SK-N-SH (cell line): ENCODE results near the gene CCDC138. TPM values are rescaled to one million over a fixed set of nuclear protein-coding genes. Genes with fewer than 3 reads are reported as not detected.

ENCODE experiments used
- CTCF ChIA-PET: fragments of 300-600, 350-600 bp; formaldehyde crosslinking; extraction: SDS; loops from one replicate; lab custom pipeline; 2021; lab: Yijun Ruan, JAX
- POLR2A ChIA-PET: fragments of 350-600 bp; sonication (Branson Sonifier 250); formaldehyde crosslinking; extraction: SDS; loops from one replicate; lab custom pipeline; 2020; ENCODE audit warnings: antibody characterized with exemption, inconsistent platforms; lab: Yijun Ruan, JAX
- DNase-seq: peaks from one replicate; pipeline ENCODE4 v3.0.0; 2012
- H2AFZ ChIP-seq: fragments of 200-600 bp; sonication (generic); 2 replicates; pipeline ENCODE4 v1.8.1; 2016; ENCODE audit warnings: antibody characterized with exemption, mild to moderate bottlenecking, low read depth
- H3F3A ChIP-seq: fragments of 200-600 bp; sonication (generic); replicated peaks from 2 replicates; pipeline ENCODE3; 2016; ENCODE audit warnings: antibody characterized with exemption, mild to moderate bottlenecking; ENCODE audit not compliant: insufficient read depth
- H3K27ac ChIP-seq, 2 experiments: fragments of 200-500 bp in 1 of 2; fragments of 200-600 bp in 1 of 2; sonication (Bioruptor generic) in 1 of 2; sonication (generic), shearing (Covaris generic) in 1 of 2; 2 replicates each; pipeline versions ENCODE4 v1.5.1 to v1.6.1; 2014 to 2016; ENCODE audit warnings: low read depth in 2 of 2, inconsistent platforms in 1 of 2, low read length in 1 of 2, mild to moderate bottlenecking in 1 of 2, mixed read lengths in 1 of 2
- H3K27me3 ChIP-seq: fragments of 200-600 bp; sonication (generic), shearing (Covaris generic); 2 replicates; pipeline ENCODE4 v1.6.1; 2016; ENCODE audit warnings: mixed run types; ENCODE audit not compliant: insufficient read depth
- H3K36me3 ChIP-seq, 2 experiments: fragments of 200-500 bp in 1 of 2; fragments of 200-600 bp in 1 of 2; sonication (Bioruptor generic) in 1 of 2; sonication (generic) in 1 of 2; replicated peaks in 1 of 2; 2 replicates each; pipeline versions ENCODE3 to v1.5.1; 2014 to 2016; ENCODE audit warnings: low read length in 1 of 2, mild to moderate bottlenecking in 1 of 2; ENCODE audit not compliant: insufficient read depth in 2 of 2, control insufficient read depth in 1 of 2
- H3K4me1 ChIP-seq, 2 experiments: fragments of 200-500 bp in 1 of 2; fragments of 200-600 bp in 1 of 2; sonication (Bioruptor generic) in 1 of 2; sonication (generic), shearing (Covaris generic) in 1 of 2; 2 replicates each; pipeline versions ENCODE4 v1.5.1 to v1.6.1; 2014 to 2016; ENCODE audit warnings: low read depth in 1 of 2, low read length in 1 of 2, mixed run types in 1 of 2; ENCODE audit not compliant: insufficient read depth in 2 of 2, control insufficient read depth in 1 of 2
- H3K4me2 ChIP-seq: fragments of 200-600 bp; sonication (generic), shearing (Covaris generic); 2 replicates; pipeline ENCODE4 v1.6.1; 2017; ENCODE audit warnings: mixed run types
- H3K4me3 ChIP-seq, 2 experiments: fragments of 200-500 bp in 1 of 2; fragments of 200-600 bp in 1 of 2; sonication (Bioruptor generic) in 1 of 2; sonication (generic), shearing (Covaris generic) in 1 of 2; 2 replicates each; pipeline versions ENCODE4 v1.5.1 to v1.8.1; 2014 to 2016; ENCODE audit warnings: low read depth in 2 of 2, inconsistent platforms in 1 of 2, low read length in 1 of 2, mild to moderate bottlenecking in 1 of 2, mixed read lengths in 1 of 2, moderate library complexity in 1 of 2
- H3K79me2 ChIP-seq: fragments of 200-600 bp; sonication (generic); 2 replicates; pipeline ENCODE4 v1.8.1; 2017; ENCODE audit warnings: mild to moderate bottlenecking; ENCODE audit not compliant: insufficient read depth
- H3K9ac ChIP-seq: fragments of 200-600 bp; sonication (generic); 2 replicates; pipeline ENCODE4 v1.6.1; 2017; ENCODE audit warnings: mixed run types
- H3K9me2 ChIP-seq: fragments of 200-600 bp; sonication (generic); 2 replicates; pipeline ENCODE4 v1.6.1; 2017; ENCODE audit warnings: mixed run types
- H3K9me3 ChIP-seq: fragments of 200-600 bp; sonication (generic); 2 replicates; pipeline ENCODE4 v1.6.1; 2017; ENCODE audit warnings: mixed run types, mild to moderate bottlenecking, moderate library complexity
- H4K20me1 ChIP-seq: fragments of 200-600 bp; sonication (generic); 2 replicates; pipeline ENCODE4 v1.6.1; 2017; ENCODE audit warnings: mild to moderate bottlenecking, mixed run types; ENCODE audit not compliant: insufficient read depth
- CTCF ChIP-seq: fragments of 200-600 bp; sonication (generic); IDR thresholded peaks from 2 replicates; pipeline ENCODE4 v1.6.1; 2017; ENCODE audit warnings: antibody characterized with exemption, mild to moderate bottlenecking, moderate library complexity
- ELF1 ChIP-seq: IDR thresholded peaks from 2 replicates; pipeline ENCODE4 v1.4.0; 2012
- FOXJ3 ChIP-seq: sonication (generic); formaldehyde crosslinking; IDR thresholded peaks from 2 replicates; pipeline ENCODE4 v1.5.1; 2020; ENCODE audit warnings: mild to moderate bottlenecking, missing genetic modification reagents
- NFIC ChIP-seq: IDR thresholded peaks from 2 replicates; pipeline ENCODE4 v1.4.0; 2012; ENCODE audit warnings: borderline replicate concordance
- POLR2AphosphoS5 ChIP-seq: IDR thresholded peaks from 2 replicates; pipeline ENCODE4 v1.6.1; 2012; ENCODE audit warnings: low read depth, low read length
- RFX5 ChIP-seq: IDR thresholded peaks from 2 replicates; pipeline ENCODE4 v1.6.1; 2012; ENCODE audit warnings: mild to moderate bottlenecking, improper control_type of control experiment, low read length
- RXRA ChIP-seq: IDR thresholded peaks from 2 replicates; pipeline ENCODE4 v1.4.0; 2012; ENCODE audit warnings: low read depth, mild to moderate bottlenecking, borderline replicate concordance
- SIN3A ChIP-seq: IDR thresholded peaks from 2 replicates; pipeline ENCODE4 v1.6.1; 2012; ENCODE audit warnings: low read depth, mild to moderate bottlenecking, low read length, moderate library complexity, borderline replicate concordance
- SMC3 ChIP-seq: IDR thresholded peaks from 2 replicates; pipeline ENCODE4 v1.6.1; 2012; ENCODE audit warnings: low read depth, low read length, improper control_type of control experiment
- TAF1 ChIP-seq: IDR thresholded peaks from 2 replicates; pipeline ENCODE4 v1.6.1; 2012; ENCODE audit warnings: low read depth, mild to moderate bottlenecking, low read length, moderate library complexity, borderline replicate concordance
- ZBTB33 ChIP-seq: IDR thresholded peaks from 2 replicates; pipeline ENCODE4 v1.4.0; 2012; ENCODE audit warnings: low read depth, borderline replicate concordance
- WGBS: methylation state at CpG from one replicate; pipeline ENCODE4 v1.1.6; 2017; ENCODE audit warnings: low lambda C conversion rate; 5-methylcytosine and 5-hydroxymethylcytosine counted together
- polyA plus RNA-seq, 3 experiments: library from polyadenylated mRNA; depleted of rRNA; stranded (reverse); fragments of >200 nt; gene quantifications; 2 replicates each; pipeline ENCODE4 v1.2.3, GENCODE V29; 2012
- TF ChIP-seq, protein P1 (sequence below): IDR thresholded peaks from 2 replicates; pipeline ENCODE4 v1.6.1; 2012; ENCODE audit warnings: mild to moderate bottlenecking, low read depth, low read length, moderate library complexity

Gene CCDC138
- polyA plus RNA-seq, 1 of the 3 experiments (the other 2 are of a cell fraction), result 1.2 TPM

DNA sequence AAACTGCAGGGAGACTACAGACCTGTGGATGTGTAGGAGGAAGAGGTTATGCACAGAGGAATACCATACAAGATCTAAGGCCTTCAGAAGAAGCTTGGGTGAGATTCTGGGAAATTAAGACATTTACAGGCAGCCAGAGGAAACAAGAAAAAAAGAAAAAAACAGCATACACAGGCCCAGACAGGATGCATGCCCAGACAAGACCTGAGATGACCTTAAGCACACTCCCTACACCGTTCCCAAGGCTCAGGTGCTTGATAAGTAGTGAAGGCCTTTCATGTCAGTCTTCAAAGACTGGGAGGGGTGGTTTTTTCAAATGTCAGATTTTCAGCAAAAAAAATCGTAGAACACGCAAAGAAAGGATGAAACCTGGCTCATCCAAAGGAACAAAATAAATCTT is 83.0 kb downstream of the CCDC138 start:
- Histone ChIP-seq H3K4me3 (no peak overlapping the region; a peak in 1 of 4 replicates), H3K79me2 (no peaks in the 10 kb centered on the region), H4K20me1 (no peaks in the 10 kb centered on the region), H3K36me3 (peaks cover 9 to 20% of the 10 kb centered on the region in 2 experiments), H3K27me3 (no peaks in the 10 kb centered on the region), H3K4me2 (no peak overlapping the region)
- TF ChIP-seq NFIC (no peak), RFX5 (no peak), RXRA (no peak), FOXJ3 (CRISPR knock-in tag) (no peak), CTCF (no peak), ZBTB33 (no peak), SIN3A (no peak), ELF1 (no peak), SMC3 (no peak), TAF1 (no peak), POLR2AphosphoS5 (no peak)
- TF ChIP-seq, protein P1, sequence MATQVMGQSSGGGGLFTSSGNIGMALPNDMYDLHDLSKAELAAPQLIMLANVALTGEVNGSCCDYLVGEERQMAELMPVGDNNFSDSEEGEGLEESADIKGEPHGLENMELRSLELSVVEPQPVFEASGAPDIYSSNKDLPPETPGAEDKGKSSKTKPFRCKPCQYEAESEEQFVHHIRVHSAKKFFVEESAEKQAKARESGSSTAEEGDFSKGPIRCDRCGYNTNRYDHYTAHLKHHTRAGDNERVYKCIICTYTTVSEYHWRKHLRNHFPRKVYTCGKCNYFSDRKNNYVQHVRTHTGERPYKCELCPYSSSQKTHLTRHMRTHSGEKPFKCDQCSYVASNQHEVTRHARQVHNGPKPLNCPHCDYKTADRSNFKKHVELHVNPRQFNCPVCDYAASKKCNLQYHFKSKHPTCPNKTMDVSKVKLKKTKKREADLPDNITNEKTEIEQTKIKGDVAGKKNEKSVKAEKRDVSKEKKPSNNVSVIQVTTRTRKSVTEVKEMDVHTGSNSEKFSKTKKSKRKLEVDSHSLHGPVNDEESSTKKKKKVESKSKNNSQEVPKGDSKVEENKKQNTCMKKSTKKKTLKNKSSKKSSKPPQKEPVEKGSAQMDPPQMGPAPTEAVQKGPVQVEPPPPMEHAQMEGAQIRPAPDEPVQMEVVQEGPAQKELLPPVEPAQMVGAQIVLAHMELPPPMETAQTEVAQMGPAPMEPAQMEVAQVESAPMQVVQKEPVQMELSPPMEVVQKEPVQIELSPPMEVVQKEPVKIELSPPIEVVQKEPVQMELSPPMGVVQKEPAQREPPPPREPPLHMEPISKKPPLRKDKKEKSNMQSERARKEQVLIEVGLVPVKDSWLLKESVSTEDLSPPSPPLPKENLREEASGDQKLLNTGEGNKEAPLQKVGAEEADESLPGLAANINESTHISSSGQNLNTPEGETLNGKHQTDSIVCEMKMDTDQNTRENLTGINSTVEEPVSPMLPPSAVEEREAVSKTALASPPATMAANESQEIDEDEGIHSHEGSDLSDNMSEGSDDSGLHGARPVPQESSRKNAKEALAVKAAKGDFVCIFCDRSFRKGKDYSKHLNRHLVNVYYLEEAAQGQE, result no peak
- TF ChIP-seq, all 33 proteins: peak for 0
- no peak overlapping the region for H3K9ac ChIP-seq
- no peaks in the 10 kb centered on the region for H3F3A ChIP-seq
- CTCF ChIA-PET, result interaction anchor here (3.5 kb wide), 1 partner anchor 14 kb away, joined by 9 read pairs; no protein-coding TSS in a partner anchor
- no peaks in the 10 kb centered on the region for H3K9me2 ChIP-seq
- 94% methylated on average over 3 of the region's 3 CpGs for WGBS
- no peaks in the 10 kb centered on the region for H3K4me1 ChIP-seq
- no peak overlapping the region for H2AFZ ChIP-seq
- H3K9me3 ChIP-seq, result 0 out of 2 replicates have a peak, but pooled peaks cover 11% of the 10 kb centered on the region
- DNase-seq, result no peak
- POLR2A ChIA-PET, result no interaction called here
- no peak overlapping the region for H3K27ac ChIP-seq
